ENCODE data around the gene TMEM123.

GRCh38 chr11:102468616-102469195 lies 16.1 kb upstream of the TMEM123 start:
- no peak for TF ChIP-seq CREM (IDR thresholded peaks at IDR 0.05; ENCODE audit: low read depth)
- no peak for TF ChIP-seq TAF1 (IDR thresholded peaks at IDR 0.05; ENCODE audit: borderline replicate concordance, low read depth, low read length)
- no peak for TF ChIP-seq CTCF (IDR thresholded peaks at IDR 0.05 in 2 of 3, conservative IDR thresholded peaks at IDR 0.05 in 1 of 3; ENCODE audit: control insufficient read depth in 2 of 3, extremely low read depth in 1 of 3, insufficient read depth in 1 of 3, low read depth in 3 of 3, low read length in 3 of 3)
- TF ChIP-seq ATF2 (IDR thresholded peaks at IDR 0.05; ENCODE audit: low read length): no peak
- TF ChIP-seq HDAC6 (IDR thresholded peaks at IDR 0.05; ENCODE audit: unreplicated experiment): no peak
- no peak for TF ChIP-seq ZNF274 (IDR thresholded peaks at IDR 0.05; ENCODE audit: insufficient read depth, insufficient read length)

Measured in GM12878 (cell line).